ENCODE results near the gene CD37.
"Not testable (repeated sequence)": the region's sequence is repeated elsewhere in the genome, so short reads cannot be mapped to it uniquely, and the experiment has no call there.

Gene CD37, protein sequence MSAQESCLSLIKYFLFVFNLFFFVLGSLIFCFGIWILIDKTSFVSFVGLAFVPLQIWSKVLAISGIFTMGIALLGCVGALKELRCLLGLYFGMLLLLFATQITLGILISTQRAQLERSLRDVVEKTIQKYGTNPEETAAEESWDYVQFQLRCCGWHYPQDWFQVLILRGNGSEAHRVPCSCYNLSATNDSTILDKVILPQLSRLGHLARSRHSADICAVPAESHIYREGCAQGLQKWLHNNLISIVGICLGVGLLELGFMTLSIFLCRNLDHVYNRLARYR

GRCh38 chr19:49335071-49335783, at the start of gene CD37:
CD37 (plus strand) TSS chr19:49335406; CDS start chr19:49335541, 135 bp downstream.
- peak; percentile 30 for DNase-seq (ENCODE audit: low read depth)

DNA sequence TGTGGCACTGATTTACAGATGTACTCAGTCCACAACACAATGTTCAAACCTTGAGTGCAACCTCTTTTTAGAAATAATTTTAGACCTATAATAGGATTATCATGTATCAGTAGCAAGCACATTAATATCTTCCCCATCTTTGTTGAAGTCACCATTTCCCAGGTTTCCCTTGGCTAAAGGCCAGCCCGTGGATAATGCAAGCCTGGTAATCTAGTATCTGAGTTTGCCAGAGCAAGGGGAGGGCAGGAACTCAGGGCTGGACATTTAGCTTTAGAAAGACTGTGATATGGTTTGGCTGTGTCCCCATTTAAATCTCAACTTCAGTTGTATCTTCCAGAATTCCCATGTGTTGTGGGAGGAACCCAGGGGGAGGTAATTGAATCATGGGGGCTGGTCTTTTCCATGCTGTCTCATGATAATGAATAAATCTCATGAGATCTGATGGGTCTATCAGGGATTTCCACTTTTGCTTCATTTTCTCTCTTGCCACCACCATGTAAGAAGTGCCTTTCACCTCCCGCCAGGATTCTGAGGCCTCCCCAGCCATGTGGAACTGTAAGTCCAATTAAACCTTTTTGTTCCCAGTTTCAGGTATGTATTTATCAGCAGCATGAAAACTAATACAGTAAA, 48.0 kb upstream of the CD37 start:
- no peak for DNase-seq (ENCODE audit: low read depth)

- not testable (repeated sequence) for DNase-seq (ENCODE audit: low read depth)
These were observed 47.0 kb upstream of the CD37 start for GRCh38 chr19:49288205-49288604.

- DNase-seq (ENCODE audit: low read depth), result not testable (repeated sequence)
These were observed 45.9 kb upstream of the CD37 start for GRCh38 chr19:49289286-49289685.

GRCh38 chr19:49290517-49290916, 44.7 kb upstream of the CD37 start:
- DNase-seq (ENCODE audit: low read depth), result no peak

GRCh38 chr19:49294401-49294800, 40.8 kb upstream of the CD37 start:
- DNase-seq (ENCODE audit: low read depth), result no peak

DNA sequence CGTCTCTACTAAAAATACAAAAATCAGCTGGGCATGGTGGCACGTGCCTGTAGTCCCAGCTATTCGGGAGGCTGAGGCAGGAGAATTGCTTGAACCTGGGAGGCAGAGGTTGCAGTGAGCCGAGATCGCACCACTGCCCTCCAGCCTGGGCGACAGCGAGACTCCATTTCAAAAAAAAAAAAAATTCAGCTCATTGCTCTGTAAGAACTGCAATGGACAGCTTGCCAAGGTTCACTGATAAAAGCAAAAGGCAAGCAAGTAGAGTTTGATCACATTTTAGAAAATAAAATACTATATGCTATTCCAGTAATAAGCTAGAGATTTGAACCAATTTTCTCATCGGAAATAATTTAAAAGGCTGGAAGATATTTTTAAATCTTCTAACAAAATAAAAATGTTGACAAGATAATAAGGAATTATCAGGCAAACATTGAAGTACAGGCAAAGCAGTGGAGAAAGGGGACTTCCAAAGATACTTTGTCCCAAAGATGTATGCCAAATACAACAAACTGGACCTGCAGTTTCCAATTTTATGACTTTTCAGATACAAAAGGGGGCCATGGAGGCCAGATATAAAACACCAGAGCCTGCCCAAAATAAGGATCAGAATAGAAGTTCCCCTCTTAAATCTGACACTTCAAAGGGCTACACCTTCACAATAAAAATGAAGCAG, 39.9 kb upstream of the CD37 start:
- no peak for DNase-seq (ENCODE audit: low read depth)

- DNase-seq (ENCODE audit: low read depth), result no peak
These were observed 37.8 kb upstream of the CD37 start for GRCh38 chr19:49297403-49297802.

- DNase-seq (ENCODE audit: low read depth), result not testable (repeated sequence)
These were observed 36.6 kb upstream of the CD37 start for GRCh38 chr19:49298653-49299052.

DNA sequence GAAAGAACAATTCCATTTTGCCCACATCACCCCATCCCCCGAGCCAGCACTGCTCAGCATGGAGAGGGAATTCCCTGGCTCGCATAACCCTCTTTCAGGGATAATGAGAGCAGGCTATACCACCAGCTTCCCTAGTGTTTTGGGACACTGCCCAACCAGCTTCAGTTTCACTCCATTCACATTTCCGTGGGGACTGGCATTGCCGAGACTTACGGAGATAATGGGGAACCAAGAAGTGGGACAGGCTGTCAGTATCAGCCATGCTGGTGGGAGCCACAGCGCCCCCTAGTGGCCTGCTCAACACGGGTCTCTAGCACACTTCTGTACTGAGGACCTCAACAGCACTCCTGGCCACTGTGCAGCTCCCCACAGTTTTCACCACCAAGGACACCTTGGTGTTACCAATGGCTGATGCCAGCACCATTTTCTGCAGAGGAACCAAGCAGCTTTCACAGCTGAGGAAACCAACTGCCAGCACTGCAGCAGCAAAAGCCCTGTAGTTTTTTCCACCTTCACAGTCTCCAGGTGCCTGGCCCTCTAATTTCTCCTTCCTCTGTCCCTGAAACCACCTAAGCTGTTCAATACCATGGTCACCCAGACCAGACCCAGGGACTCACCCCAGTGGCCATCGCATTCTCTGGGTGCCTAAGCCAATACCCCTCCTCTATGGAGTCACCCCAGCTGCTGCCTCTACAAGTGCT, 33.9 kb upstream of the CD37 start:
- DNase-seq (ENCODE audit: low read depth), result peak; percentile 73

GRCh38 chr19:49301866-49302252, 33.3 kb upstream of the CD37 start:
- DNase-seq (ENCODE audit: low read depth), result no peak

DNA sequence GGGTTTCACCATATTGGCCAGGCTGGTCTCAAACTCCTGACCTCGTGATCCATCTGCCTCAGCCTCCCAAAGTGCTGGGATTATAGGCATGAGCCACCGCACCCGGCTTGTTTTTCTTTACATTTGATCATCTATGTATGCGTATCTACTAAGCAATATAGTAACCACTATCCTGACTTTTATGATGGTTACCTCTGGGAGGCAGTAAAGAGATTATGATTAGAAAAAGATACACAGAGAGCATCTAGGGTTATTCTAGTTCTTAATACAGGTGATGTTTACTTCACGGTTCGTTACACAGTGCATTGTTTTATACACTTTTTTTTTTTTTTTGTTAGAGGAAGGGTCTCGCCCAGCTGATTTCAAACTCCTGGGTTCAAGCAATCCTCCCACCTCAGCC, 28.5 kb upstream of the CD37 start:
- not testable (repeated sequence) for DNase-seq (ENCODE audit: low read depth)

DNA sequence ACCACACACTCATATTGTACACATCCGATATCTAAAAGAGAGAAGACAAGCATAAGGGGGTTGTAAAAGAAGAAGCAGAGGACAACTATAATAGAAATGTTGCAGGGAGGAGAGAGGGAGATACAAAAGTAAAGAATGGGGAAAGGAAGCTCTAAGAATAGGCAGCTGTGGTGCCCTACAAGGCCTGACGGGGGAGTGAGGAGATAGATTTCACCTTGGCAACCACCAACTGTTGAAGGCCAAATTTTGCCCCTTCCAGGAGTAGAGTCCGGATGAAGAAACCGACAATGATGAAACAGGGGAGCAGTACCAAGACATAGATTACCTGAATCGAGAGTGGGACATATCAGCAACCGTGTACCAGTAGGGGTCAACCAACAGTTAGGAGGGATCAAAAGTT, 26.1 kb upstream of the CD37 start:
- no peak for DNase-seq (ENCODE audit: low read depth)

GRCh38 chr19:49315111-49315510, 20.1 kb upstream of the CD37 start:
- DNase-seq (ENCODE audit: low read depth), result no peak

DNA sequence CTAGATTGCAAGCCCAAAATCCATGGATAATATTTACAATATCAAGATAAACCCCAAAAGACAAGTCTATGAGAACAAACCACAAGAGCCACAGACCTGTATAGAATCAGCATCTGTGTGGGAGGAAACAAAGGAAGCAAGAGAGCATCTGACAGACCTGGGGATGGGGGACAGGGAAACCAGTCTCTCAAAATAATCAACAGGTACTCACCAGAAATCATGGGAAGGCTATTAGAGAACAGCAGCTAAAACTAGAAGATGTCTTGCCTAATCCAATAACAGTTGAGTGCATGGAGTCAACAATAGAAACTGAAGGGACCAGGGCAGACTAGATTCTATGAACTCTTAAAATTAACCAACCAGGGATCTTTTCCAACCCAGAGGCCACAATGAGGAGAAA, 18.9 kb upstream of the CD37 start:
- no peak for DNase-seq (ENCODE audit: low read depth)

GRCh38 chr19:49318296-49318695, 16.9 kb upstream of the CD37 start:
- no peak for DNase-seq (ENCODE audit: low read depth)

DNA sequence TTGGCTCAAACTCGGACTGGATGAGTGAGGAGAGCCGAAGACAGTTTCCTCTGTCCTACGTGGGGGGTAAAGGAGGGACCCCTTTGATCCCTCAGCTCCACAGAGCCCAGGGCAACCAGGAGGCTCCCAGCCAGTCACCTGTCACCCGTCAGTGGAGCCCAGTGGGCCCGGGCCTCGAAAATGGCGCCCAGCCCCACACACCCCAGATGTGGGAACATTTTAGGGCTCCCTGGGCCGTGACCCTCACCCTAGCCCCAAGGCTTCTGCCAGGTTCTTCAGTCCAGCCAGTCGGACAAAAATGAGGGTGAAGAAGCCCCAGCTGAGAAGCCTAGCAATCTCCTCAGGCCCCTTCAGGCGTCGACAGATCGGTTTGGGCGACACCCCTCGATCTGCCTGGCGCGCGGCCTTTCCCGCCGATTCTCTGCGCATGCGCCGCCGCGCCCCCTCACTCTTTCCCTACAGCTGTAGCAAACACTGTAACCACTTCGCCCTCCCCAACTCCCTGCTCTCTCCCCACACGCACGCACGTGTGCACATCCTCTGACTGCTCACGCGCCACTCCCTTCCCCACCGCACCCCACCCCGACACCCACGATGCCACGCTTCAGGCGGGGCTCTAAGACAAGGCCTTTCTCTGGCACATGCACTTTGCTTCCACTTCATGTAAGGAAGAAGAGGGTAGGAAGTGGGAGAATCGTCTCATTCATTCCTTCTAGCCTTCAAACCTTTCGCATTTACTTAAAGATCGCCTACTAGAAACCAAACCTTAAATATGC, 10.2 kb upstream of the CD37 start, which contains the start of gene SLC6A16:
TSS of gene SLC6A16 (minus strand) at position 391 of the 776 bp plus-strand sequence. CDS start 13,844 bp downstream, outside the sequence.
- DNase-seq (ENCODE audit: low read depth), result no peak

DNA sequence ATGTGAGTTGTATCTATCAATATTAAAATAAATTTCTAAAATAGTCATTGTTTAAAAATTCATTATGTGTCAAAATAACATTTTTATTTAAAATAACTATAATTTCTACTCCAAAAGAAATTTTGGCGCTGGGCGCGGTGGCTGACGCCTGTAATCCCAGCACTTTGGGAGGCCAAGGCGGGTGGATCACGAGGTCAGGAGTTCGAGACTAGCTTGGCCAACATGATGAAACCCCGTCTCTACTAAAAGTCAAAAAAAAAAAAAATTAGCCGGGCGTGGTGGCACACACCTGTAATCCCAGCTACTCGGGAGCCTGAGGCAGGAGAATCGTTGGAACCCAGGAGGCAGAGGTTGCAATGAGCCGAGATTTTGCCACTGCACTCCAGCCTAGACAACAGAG, 9.4 kb upstream of the CD37 start:
- not testable (repeated sequence) for DNase-seq (ENCODE audit: low read depth)

DNA sequence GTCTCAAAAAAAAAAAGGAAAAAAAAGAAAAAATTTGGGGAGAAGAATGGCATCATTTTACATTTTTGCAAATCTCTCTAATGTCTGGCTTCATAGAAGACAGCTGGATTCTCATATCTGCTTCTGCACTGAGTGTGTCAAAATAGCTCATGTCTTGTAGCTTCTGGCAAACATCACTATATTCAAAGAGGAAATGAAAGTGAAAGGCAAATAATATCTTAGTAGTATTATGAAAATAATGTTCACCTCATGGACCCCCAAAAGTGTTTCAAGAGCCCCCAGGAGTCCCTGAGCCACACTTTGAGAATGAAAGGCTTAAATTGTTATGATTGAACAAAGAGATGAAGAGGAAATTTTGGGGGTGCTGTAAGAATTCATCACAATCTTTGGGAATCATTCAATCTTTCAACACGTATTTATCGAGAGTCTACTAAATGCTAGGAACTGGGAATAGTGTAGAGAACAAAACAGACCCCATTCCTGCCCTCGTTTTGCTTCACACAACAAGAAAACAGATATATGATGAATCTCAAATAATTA, 9.0 kb upstream of the CD37 start:
- DNase-seq (ENCODE audit: low read depth), result no peak

- DNase-seq (ENCODE audit: low read depth), result no peak
These were observed 7.2 kb upstream of the CD37 start for GRCh38 chr19:49327878-49328544.

Data from stimulated activated CD8-positive, alpha-beta memory T cell treated with anti-CD3 and anti-CD28 coated beads, Interleukin-4, amount 100 ng/mL, for 24 hours (primary cell).